CD4-positive, alpha-beta T cell treated with Interleukin-4 for 1 hour (primary cell): Measurements from ENCODE around the gene SIVA1.
"Not testable (repeated sequence)": the region's sequence is repeated elsewhere in the genome, so short reads cannot be mapped to it uniquely, and the experiment has no call there.

Experiments used
- DNase-seq, 2 donors: peaks; one replicate each; pipeline ENCODE4 v3.0.0-alpha.2; 2020 to 2022

Gene SIVA1

GRCh38 chr14:104734991-104735779 is 17.8 kb upstream of the SIVA1 start:
- no peak for DNase-seq

- DNase-seq, result peak in 1 of 2 donors; percentile 43
These were observed 16.9 kb upstream of the SIVA1 start for GRCh38 chr14:104735830-104736642.

- no peak for DNase-seq
These were observed 14.4 kb upstream of the SIVA1 start for GRCh38 chr14:104738375-104739019.

GRCh38 chr14:104739026-104739425 is 13.9 kb upstream of the SIVA1 start:
- no peak for DNase-seq

DNA sequence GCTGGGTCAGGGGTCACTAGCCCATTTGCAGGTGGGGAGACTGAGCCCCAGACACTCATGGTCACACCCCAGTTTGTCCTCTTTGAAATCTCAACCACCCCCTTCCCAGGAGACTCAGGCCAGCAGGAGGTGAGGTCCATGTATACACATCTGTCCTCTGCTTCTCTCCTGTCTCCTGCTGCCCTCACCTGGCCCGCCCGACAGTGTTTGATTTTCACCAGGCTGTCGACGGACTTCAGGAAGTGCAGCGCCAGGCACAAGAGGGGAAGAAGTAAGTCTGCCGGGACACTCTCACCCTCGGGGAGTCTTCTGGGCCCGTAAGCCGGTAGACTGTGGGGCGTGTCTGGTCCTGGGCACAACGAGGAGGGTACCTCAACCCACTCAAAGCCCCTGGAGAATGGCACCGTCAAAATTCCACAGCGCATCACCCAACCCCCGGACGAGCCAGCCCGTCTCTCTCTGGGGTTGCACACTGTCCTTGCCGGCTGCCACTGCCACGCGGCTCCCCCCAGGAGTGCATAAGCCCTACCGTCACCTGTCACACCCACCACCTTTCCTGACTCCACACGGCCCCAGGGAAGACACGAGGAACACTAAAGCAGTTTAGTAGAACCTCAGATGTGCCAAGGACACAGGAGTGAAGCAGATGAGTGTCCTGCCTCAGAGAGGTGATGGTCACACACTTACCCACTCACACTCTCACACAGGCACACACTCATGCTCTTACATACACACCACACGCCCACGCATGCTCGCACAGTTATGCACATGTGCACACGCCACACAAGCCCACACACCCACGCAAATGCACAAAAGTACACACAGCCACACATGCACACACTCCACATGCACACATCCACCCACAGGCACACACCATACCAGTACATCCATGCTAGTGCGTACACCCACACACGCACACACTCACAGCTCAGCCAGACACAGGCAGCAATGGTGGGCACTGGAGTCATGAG is 13.1 kb upstream of the SIVA1 start:
- no peak for DNase-seq

DNA sequence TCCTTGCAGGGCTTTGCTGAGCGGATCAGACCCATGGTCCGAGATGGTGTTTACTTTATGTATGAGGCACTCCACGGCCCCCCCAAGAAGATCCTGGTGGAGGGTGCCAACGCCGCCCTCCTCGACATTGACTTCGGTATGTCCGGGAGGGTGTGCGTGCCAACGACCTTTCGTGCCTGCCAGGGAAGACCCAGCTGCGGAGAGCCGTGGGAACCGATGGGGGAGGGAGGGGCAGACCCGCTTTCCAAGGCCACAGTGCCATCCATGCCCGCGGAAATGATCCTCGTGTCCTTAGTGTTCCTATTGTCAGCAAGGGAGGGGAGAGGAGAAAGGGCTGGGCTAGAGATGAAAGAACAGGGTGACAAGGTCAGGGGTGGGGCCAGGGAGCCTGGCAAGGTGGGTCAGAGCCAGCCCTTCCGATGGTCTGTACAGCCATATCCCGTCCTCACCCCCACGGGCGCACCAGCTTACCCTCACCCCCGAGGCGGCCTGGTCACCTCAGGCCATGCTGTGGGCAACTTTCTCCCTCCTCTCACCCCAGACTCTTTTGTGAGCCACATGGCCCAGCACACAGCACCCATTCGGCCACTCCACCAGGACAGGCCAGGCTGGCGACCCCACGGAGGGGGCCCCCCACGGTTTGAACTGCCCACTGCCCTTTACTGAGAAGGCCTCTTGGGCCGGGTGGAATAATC is 11.7 kb upstream of the SIVA1 start:
- DNase-seq, result no peak

DNA sequence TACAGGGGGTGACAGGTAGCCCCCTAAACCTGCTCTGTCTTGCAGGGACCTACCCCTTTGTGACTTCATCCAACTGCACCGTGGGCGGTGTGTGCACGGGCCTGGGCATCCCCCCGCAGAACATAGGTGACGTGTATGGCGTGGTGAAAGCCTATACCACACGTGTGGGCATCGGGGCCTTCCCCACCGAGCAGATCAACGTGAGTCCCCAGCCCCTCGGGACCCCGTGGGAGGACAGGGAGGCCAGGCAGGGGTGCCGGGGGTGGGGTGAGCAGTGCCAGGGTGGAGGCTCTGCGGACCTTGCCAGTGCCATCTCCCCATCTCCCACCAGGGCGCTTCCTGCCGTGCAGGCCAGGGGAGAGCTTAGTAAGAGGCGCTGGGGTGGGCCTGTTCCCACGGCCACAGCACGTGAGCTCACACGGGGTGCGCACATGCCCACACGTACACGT is 11.1 kb upstream of the SIVA1 start:
- DNase-seq, result no peak

DNA sequence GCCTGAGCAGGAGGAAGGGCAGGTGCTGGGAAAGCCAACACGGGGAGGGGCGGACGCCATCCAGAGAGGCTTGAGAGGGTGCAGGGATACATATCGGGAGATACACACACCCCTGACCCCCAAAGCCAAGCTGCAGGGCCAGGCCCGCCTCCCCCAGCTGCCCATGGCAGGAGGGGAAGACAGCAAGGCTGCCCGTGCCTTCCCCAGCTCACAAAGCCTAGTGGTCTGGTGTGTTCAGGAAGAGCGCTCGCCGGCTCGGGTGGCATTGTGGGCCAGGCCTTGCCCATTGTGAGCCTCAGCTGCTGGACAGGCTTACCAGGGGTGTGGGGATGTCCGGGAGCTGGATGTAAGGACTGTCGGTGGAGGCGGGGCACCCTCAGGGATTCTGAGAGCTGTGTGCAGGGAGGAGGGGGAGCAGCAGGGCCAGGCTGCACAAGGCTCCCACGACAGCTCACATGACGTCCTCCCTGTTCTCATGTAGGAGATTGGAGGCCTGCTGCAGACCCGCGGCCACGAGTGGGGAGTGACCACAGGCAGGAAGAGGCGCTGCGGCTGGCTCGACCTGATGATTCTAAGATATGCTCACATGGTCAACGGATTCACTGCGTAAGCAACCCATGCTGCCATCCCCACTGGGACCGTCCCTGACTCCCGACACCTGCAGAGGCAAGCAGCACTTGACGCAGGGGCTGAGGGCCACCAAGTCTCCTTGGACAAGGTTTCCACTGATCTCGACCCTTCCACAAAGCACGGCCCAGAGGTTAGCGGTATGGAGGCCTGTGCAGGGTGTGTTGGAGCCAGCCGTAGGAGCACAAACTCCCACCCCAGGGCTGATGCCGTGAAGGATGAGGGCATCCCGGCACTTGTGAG is 10.1 kb upstream of the SIVA1 start:
- no peak for DNase-seq

- DNase-seq, result no peak
These were observed 9.2 kb upstream of the SIVA1 start for GRCh38 chr14:104743461-104744380.

- no peak for DNase-seq
These were observed 8.5 kb upstream of the SIVA1 start for GRCh38 chr14:104744484-104744883.

DNA sequence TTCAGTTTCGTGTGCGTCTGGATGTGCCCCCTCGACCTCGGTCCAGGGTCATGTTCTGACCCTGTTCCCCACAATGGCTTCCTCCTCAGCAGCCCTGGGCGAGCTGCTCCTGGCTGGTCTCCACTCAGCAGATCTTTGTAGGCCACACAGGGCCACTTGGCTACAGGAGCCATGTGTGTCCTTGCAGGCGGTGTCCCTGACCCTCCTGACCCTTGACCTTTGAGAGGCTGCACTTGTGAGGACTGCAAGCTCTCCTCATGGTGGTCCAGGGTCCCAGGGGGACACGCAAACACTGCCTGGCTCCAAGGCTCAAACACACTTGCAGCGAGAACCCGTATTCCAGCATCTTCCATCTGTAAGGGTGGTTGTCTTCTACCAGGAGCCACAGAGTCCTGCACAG is 7.5 kb upstream of the SIVA1 start:
- no peak for DNase-seq

DNA sequence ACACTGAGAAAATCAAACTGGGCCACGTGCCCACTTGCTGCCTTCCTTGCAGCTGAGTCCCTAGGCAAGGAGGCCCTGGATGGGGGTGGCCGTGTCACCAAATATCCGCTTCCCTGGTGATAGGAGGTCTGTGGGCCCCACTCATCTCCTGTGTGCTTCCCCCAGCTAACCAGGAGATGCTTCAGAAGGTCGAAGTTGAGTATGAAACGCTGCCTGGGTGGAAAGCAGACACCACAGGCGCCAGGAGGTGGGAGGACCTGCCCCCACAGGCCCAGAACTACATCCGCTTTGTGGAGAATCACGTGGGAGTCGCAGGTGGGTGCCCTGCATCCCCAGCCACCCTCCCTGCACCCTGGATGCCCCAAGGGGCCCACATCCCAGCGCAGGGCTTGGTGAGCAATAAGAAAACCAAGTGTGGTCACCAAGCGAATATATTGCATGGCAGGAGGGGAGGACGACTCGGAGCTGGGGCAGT is 6.8 kb upstream of the SIVA1 start:
- no peak for DNase-seq

DNA sequence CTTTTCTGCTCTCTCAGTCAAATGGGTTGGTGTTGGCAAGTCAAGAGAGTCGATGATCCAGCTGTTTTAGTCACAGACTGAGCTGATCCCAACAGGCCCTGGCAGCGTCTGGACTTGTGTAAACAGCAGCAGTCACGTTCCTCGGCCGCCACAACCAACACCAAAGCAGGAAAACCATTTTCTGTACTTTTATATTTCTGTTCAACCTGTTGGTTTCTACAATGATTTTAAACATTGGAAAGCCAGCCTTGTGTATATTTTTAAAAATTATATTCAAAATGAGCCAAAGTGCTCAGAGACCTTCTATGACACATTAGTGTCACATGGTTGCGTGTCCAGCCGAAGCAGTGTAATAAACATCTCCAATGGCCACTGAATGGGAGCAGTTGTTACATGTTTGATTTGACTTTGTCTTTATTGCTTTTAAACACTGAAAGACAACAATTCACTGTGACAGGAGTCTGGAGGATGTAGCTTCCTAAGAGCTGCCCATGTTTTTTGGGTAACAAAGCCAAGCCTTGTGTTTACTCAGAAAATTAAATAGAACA is 5.9 kb upstream of the SIVA1 start:
- DNase-seq, result no peak

DNA sequence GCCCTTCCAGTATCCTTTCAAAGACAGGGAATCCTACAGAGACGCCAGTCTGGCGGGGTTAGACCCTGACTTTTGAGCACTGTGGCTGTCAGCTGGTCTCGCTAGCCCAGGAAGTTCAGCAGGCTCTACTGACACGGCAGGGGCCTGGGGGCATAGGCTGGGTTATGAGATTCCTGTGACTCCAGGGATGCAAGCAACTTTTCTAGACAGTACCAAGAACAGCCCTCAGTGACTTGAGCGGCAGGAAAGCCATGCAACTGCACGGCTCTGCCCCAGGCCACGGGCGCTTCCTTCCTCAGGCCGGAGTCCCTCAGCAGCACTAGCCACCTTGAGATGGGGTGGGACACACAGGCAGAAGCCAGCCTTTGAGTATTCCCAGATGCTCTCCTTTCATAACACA is 5.1 kb upstream of the SIVA1 start:
- DNase-seq, result no peak

DNA sequence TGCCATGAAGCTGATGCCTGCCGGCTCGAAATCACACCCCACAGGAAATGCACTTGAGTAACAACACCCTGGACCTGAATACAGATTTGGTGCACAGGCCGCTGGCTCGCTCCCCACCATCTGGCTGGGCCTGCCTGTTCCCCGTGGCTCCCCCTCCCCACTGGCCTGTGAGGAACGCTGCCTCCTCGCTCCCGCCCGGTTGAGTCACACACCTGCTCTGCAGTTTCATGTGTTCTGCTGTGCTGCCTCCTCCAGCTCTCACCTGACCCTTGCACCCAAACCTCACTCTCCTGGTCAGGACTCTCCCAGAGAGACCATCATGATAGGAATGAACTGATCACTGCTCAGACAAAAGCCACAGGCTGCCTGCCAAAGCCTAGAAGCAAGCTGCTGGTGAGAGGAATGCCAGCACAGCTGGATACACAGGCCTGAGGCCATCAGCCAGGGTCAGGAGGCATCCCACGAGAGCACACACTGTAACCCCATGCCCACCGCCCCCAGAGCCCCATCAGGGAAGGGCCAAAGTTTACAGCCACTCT is 3.8 kb upstream of the SIVA1 start:
- DNase-seq, result no peak

GRCh38 chr14:104750056-104750752 is 2.7 kb upstream of the SIVA1 start:
- no peak for DNase-seq

GRCh38 chr14:104750753-104751057 is 2.2 kb upstream of the SIVA1 start:
- DNase-seq, result not testable (repeated sequence)
